Left renal cortex interstitium (tissue), 4 donors: Measurements from ENCODE around the gene RNFT2. TPM values are rescaled to one million over a fixed set of nuclear protein-coding genes. Genes with fewer than 3 reads are reported as not detected.
"Not testable (repeated sequence)": the region's sequence is repeated elsewhere in the genome, so short reads cannot be mapped to it uniquely, and the experiment has no call there.

Source experiments
- DNase-seq, 4 donors: peaks; one replicate each; pipeline ENCODE4 v3.0.0-alpha.2; 2013; ENCODE audit warnings: low read depth in 4 of 4, low spot score in 2 of 4, missing footprints in 1 of 4
- polyA plus RNA-seq, 4 donors: library from polyadenylated mRNA; unstranded; fragments of 120-200 nt; gene quantifications; one replicate each; pipeline ENCODE4 v1.2.1, GENCODE V29; 2013; ENCODE audit not compliant: insufficient read length in 4 of 4

RNFT2 gene
- polyA plus RNA-seq, 4 donors = 4.0 to 8.0 (median 6.0) TPM

DNA sequence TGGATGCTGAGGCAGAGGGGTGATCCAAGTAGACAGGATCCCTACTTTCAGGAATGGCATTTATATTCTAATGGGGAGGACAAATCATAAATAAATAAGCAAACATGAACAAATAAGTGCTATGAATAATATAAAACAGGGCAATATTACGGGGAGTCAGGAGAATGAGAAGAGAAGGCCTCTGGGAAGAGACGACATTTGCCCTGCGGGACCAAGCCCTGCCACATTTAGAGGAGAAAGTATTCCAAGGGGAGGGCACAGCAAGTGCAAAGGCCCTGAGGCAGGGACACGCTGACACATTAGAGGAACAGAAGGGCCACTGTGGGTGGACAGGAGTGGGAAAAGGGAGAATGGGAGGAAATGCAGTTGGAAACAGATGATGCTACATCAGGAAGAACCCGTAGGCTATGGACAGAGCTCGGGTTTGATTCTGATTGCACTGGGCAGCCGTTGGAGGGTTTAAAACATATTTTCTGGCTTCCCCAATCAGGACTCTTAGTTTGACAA lies 1.3 kb downstream of the RNFT2 start:
- DNase-seq = no peak

DNA sequence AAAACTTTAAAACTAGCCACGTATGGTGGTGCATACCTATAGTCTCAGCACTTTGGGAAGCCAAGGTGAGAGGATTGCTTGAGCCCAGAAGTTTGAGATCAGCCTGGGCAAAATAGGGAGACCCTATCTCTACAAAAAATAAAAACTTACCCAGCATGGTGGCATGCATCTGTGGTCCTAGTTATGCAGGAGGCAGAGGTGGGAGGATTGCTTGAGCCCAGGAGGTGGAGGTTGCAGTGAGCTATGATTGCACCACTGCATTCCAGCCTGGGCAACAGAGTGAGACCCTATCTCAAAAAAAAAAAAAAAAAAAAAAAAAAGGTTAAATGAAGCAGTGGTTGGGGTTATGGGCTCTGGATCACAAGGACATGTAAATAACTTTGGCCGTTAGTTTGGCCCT lies 4.7 kb downstream of the RNFT2 start:
- DNase-seq = not testable (repeated sequence)

DNA sequence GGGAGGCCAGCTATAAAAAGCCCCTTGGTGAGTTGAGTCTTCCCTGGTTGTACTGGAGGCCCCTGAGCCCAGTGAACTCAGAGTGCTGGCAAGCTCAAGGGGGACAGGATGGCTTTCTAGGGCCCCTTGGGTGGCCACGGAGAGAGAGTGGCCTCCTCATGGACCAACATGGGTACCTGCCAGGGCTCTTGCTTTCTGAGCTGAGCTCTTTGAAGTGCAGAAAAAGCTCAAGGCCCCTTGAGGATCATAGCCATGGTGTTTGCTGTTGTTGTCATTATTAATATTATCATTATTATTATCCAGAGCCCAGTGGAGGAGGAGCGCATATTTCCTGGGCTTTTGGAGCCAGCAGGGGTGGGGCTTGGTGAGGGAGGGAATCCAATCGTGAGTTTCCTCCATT lies 6.7 kb downstream of the RNFT2 start:
- DNase-seq = no peak

DNA sequence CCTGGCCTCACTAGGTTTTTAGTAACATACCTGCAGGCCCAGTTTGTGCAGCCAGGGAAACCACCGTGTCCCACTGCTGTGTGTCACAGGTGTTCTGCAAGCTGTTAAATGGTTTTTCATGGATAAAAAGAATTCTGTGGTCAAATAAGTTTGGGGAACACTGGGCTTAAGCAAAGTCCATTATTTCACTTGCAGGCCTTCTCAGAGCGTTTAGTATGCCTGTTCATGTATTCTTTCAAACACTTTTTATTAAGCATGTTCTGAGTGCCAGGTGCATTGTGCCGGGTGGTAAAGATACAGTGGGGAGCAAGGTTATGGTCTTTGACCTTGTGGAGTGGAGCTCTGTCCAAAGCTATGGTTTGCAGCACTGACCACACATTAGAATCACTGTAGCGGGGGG lies 7.4 kb downstream of the RNFT2 start:
- no peak for DNase-seq

DNA sequence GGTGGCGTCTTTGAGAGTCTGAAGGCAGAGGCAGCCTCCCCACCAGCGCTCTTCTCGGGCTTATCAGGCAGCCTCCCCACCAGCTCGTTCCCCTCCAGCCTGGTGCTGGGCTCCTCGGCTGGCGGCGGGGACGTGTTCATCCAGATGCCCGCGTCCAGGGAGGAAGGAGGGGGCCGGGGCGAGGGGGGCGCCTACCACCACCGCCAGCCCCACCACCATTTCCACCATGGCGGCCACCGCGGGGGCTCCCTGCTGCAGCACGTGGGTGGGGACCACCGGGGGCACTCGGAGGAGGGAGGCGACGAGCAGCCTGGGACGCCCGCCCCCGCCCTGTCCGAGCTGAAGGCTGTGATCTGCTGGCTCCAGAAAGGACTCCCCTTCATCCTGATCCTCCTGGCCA lies 11.8 kb downstream of the RNFT2 start:
- no peak for DNase-seq

DNA sequence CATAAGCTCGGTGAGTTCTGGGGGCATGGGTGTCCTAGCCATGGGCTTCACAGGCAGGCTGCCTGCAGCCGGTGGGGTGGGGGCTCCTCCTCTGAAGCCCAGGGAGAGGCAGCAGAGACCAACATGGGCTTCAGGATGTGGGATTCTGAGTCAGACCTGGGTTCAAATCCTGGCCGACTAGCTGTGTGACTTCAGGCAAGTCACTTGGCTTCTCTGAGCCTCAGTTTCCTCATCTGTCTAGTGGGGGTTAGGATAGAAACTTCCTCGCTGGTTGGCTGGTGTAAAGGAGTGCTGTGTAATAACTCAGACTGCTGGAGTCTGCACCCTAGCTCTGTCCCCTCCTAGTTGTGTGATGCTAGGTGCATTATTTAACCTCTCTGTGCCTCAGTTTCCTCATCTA lies 12.2 kb downstream of the RNFT2 start:
- DNase-seq = no peak

DNA sequence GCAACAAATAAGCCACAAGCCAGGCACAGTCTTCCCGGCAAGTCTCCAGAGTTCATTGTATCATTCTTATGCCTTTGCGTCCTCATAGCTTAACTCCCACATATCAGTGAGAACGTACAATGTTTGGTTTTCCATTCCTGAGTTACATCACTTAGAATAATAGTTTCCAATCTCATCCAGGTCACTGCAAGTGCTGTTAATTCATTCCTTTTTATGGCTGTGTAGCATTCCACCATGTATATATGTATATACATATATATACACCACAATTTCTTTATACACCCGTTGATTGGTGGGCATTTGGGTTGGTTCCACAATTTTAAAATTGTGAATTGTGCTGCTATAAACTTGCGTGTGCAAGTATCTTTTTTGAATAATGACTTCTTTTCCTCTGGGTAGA lies 16.0 kb downstream of the RNFT2 start:
- DNase-seq = not testable (repeated sequence)

DNA sequence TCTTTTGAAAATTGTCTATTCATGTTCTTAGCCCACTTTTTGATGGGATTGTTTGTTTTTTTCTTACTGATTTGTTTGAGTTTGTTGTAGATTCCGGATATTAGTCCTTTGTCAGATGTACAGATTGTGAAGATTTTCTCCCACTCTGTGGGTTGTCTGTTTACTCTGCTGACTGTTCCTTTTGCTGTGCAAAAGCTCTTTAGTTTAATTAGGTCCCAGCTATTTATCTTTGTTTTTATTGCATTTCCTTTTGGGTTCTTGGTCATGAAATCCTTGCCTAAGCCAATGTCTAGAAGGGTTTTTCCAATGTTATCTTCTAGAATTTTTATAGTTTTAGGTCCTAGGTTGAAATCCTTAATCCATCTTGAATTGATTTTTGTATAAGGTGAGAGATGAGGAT lies 16.7 kb downstream of the RNFT2 start:
- DNase-seq = not testable (repeated sequence)

DNA sequence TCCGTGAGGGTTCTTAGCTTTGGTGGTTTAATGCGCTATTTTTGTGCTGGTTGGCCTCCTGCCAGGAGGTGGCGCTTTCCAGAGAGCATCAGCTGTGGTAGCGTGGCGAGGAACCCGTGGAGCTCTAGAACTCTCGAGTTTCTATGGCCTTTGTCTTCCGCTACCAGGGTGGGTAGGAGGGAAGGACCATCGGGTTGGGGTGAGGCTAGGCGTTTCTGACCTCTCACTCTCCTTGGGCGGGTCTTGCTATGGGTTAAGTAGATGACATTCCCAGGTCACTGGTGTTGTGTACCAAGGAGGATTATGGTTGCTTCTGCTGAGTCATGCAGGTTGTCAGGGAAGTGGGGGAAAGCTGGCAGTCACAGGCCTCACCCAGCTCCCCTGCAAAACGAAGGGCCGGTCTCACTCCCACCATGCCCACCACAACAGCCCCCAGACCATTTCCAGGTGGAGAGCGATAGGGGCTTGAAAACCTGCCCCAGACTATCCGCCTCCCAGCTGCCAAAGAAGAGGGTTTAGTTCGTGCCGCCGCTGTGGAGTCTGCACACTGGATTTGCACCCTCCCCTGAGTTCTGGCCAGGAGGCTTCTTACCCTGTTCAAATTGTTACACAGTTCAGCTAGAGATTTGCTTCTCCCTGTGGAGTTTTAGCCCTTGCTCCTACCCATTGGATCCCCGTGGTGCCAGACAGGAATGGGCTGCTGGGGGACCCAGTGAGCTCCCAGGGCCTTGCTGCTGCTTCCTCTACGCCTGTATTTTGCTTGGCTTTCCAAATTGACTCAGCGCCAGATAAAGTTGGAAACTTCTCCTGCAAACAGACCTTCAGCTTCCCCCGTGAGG lies 21.9 kb downstream of the RNFT2 start:
- no peak for DNase-seq

DNA sequence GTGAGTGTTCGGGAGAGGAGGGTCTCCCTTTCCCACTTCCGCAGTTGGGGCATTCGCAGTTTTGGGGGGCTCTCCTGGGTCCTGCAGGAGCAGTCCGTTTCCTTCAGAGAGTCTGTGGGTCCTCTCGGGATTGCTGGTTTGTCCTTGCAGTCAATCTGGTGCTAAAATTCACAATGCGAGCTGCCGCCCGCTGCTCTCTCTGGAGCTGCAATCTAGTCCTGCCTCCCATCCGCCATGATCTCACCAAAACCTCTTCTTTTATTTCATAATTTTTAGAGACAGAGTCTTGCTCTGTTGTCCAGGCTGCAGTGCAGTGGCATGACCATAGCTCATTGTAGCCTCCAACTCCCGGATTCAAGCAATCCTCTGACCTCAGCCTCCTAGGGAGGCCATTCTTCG lies 22.5 kb downstream of the RNFT2 start:
- no peak for DNase-seq

DNA sequence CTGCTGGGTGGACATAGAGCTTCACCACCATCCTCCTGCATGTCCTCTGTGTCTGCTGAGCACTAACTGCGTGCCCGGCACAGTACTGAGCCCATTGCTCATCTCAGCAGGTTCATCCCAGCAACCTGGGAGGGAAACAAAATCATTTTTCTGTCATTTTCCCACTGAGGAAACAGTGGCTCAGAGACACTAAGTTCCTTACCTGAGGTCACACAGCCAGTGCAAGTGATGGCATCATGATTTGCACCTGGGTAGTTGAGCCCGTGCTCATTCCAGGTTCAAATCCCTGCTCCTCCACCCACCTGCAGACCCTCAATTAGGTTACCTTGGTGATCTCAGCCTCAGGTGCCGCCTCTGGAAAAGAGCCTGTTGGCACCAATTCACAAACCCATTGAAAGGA lies 23.4 kb downstream of the RNFT2 start:
- DNase-seq = no peak

DNA sequence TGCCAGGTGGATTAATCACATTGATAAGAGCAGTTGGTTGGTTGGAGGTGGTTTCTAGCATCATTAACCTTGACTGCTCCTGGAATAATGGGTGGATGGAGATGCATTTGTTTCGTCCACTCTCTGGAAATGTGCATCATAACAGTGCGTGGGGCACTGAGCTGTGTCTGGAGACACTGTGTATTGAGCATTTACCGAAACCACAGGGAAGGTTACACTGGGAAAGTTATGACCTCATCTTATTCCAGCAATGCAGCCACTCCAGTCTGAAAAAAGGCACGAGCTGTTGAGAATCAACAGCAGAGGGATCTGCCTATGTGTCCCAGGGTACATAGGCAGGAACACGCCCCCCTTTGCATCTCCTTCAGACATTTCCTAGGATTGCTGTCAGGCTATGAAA lies 27.2 kb downstream of the RNFT2 start:
- no peak for DNase-seq

DNA sequence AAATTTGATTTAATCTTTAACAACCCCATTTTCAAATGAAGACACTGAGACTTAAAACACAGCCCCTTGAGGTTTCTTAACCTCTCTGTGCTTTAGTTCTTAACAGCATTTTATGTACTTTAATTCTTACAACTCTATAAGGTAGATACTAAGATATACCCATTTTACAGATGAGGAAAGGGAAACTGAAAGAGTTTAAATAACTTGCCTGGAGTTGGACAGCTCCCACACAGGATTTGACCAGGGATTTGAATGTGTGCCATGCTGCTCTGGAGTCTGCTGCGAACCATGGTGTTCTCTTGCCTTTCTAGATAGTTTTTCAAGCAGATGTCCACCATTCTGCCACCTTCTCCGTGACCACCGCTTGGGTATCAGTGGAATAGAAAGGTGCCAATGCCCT lies 28.2 kb downstream of the RNFT2 start:
- DNase-seq = no peak

DNA sequence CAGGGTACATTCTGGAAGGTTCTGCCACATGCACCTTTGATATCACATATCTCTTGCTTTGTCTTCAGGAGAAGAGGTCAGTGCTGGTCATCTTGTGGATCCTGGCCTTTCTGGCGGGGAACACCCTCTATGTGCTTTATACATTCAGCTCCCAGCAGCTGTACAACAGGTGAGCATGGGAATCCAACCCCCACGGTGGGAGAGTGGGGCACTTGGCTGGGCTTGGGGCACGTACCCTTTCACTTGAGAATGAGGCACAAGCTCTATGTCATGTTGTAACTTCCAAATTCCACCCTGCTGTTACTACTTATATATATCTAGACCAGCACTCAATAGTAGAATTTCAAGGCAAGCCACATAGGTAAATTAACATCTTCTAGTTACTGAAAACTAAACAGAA lies 28.6 kb downstream of the RNFT2 start:
- no peak for DNase-seq

DNA sequence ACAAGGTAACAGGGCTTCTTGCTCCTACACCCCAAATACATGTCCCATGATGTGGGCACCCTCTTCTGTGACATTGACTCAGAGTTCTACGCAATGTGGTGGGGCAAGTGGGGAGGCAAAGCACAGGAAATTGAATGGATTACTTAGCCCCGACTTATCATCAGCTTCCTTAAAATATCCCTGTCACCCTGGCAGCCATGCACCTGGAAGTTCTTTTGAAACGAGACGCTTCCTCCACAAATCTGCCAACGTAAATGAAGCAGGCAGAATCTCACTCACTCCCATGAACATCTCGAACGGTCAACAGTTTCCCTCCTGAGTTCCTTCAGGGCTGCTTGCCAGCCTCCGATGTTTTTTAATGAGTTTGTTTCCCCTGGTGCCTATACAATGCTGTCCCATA lies 33.5 kb downstream of the RNFT2 start:
- no peak for DNase-seq

DNA sequence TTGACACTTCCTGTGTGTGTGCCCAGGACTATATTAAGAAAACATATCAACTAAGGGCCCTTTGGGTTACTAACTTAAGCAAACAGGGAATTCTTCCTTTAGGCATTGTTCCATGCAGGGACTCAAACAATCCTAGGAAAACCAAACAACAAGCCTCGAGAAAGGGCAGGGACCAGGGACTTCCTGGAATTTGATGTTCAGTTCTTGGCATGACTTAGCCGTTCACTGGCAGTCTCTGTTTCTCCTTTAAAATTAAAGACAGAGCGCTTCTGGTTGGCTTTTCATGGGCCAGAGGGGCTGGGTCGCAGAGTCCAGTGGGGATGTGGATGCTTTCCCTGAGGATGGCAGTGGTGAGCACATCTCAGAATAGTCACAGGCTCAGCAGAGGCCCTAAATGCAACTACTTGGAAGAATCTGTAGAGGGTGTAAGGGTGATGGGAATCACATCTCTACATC lies 35.2 kb downstream of the RNFT2 start:
- no peak for DNase-seq

DNA sequence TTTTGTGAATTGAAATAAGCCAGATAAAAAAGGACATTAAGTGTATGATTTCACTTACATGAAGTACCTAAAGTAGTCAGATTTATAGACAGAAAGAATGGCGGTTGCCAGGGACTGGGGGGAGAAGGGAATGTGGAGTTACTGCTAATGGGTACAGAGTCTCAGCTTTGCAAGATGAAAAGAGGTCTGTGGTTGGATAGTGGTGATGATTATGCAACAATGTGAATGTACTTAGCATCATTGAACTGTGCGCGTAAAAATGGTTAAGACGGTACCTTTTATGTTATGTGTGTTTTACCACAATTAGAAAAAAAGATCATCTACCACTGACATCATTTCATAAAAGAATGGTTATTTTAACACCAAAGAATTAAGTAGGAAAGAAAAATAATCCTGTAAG lies 35.9 kb downstream of the RNFT2 start:
- no peak for DNase-seq

DNA sequence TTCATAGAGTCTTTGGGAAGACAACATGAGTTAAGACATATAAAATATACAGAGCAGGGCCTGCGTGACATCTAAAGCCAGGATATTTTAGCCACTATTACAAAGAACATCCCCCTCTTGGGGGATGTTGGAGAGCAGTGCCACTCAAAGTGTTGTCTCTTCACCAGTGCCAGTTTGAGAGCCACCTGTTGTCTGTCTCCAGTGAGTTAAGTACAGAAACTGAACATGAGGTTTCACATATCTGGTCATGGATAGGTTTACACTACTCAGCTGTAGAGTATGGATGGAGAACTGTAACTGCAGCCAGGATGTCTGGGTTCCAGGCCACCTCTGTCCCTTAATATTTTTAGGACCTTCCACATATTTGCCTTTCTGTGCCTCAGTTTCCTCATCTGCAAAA lies 39.1 kb downstream of the RNFT2 start:
- no peak for DNase-seq

DNA sequence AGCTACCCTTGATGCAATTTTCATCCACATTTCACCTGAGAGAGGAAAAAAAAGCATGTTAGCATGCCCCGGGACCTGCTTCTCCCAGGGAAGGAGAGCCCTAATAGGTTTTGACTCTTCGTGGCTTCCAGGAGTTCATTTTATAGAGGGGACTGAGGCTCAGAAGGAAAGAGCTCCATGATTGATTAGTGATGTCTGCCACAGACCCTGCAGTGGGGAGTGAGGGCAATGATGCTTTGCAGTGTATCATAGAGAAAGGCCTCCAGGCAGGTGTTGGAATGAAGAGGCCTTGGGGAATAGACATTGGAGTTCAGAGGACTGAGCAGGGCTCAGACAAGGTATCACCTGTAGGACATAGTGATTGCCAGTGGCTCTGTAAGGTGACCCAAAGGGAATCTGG lies 41.5 kb downstream of the RNFT2 start:
- DNase-seq = no peak

DNA sequence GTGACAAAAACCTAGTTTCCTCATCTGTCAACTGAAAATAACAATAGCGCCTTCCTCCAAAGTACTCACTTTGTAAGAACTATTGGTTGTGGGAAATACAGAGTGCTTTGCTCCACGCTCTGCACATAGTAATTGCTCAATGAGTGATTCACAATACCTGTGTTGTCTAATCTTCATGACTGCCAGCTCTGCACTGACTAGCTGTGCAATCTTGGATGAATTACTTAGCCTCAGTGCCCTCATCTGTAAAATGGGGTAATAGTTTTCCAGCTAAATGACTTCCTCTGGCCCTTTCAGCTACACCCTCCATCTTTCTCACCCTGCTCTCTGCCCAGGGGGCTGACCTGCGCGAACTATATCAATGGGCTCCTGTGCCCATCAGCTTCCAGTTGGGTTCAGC lies 42.8 kb downstream of the RNFT2 start:
- DNase-seq = no peak

DNA sequence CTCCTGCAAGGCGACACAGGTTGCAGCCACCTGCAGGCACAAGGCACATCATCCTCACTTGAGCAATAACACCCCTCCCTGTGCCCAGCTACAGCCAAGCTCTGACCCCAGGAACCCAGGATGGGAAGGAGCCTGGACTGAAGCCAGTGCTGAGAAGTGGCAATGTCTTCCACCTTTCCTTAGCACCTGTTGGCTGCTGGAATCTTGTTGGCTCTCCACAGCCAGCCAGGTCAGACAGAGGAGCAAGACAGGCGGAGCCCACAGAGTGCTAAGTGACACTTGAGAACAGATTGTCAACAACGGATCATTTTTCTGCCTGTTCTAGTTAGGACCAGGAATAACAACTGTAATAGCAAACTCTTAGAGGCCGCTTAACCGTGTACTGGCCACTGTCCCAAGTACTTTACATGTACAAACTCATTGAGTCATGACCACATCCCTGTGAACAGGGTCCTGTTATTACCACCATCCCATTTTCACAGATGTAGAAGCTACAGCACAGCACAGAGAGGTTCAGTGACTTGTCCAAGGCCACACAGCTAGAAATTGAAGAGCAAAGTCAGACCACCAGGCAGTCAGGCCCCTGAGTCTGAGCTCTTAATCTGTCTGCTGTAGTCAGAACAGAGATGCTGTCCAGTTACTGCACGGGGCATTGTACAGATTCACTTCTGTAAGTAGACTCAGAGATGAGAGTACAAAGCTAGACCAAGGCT lies 45.6 kb downstream of the RNFT2 start:
- no peak for DNase-seq

DNA sequence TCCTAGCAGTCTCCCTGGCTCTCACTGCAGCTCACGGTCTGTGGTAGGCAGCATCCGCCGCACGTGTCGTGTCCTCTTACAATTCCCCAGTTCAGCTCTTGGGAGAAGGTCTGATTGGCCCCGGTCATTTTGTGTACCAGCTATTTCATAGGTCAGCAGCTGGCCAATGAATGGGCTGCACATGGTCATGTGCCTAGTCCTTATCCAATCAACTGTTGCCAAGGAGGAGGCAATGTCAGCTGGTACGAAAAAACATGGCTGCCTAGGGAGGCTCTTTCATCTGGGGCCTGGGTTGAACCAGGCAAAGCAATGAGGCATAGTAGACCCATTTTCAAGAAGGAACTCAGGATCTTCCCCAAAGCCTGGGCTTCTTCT lies 46.1 kb downstream of the RNFT2 start:
- no peak for DNase-seq
